ENCODE results near the gene KCNIP4.
A peak's percentile ranks its signal among the peaks of the same experiment; 100 is the strongest.

The KCNIP4 gene

GRCh38 chr4:21680326-21680898 is 268.2 kb downstream of the KCNIP4 start:
- DNase-seq = no peak

- no peak for DNase-seq
Measured at GRCh38 chr4:21678711-21679110, 269.9 kb downstream of the KCNIP4 start.

GRCh38 chr4:21677173-21677572 is 271.4 kb downstream of the KCNIP4 start:
- no peak for DNase-seq

- no peak for DNase-seq
Measured at GRCh38 chr4:21664355-21664754, 284.2 kb downstream of the KCNIP4 start.

- no peak for DNase-seq
Measured at GRCh38 chr4:21656832-21657231, 291.7 kb downstream of the KCNIP4 start.

GRCh38 chr4:21655031-21655430 is 293.5 kb downstream of the KCNIP4 start:
- no peak for DNase-seq

- DNase-seq = no peak
Measured at GRCh38 chr4:21652508-21653231, 295.9 kb downstream of the KCNIP4 start.

- no peak for DNase-seq
Measured at GRCh38 chr4:21649391-21650090, 299.0 kb downstream of the KCNIP4 start.

- no peak for DNase-seq
Measured at GRCh38 chr4:21645776-21646175, 302.8 kb downstream of the KCNIP4 start.

GRCh38 chr4:21641696-21642095 is 306.9 kb downstream of the KCNIP4 start:
- no peak for DNase-seq

GRCh38 chr4:21638171-21638725 is 310.3 kb downstream of the KCNIP4 start:
- no peak for DNase-seq

- no peak for DNase-seq
Measured at GRCh38 chr4:21628916-21629610, 319.5 kb downstream of the KCNIP4 start.

GRCh38 chr4:21628116-21628670 is 320.4 kb downstream of the KCNIP4 start:
- DNase-seq = no peak

- DNase-seq = no peak
Measured at GRCh38 chr4:21625447-21625846, 323.1 kb downstream of the KCNIP4 start.

GRCh38 chr4:21605006-21605405 is 343.6 kb downstream of the KCNIP4 start:
- no peak for DNase-seq

- no peak for DNase-seq
Measured at GRCh38 chr4:21596521-21596920, 352.1 kb downstream of the KCNIP4 start.

GRCh38 chr4:21593671-21594001 is 354.9 kb downstream of the KCNIP4 start:
- no peak for DNase-seq

- no peak for DNase-seq
Measured at GRCh38 chr4:21592970-21593670, 355.5 kb downstream of the KCNIP4 start.

- DNase-seq = no peak
Measured at GRCh38 chr4:21577056-21577455, 371.5 kb downstream of the KCNIP4 start.

- no peak for DNase-seq
Measured at GRCh38 chr4:21571100-21571499, 377.5 kb downstream of the KCNIP4 start.

GRCh38 chr4:21569638-21570037 is 378.9 kb downstream of the KCNIP4 start:
- no peak for DNase-seq

GRCh38 chr4:21555083-21555482 is 393.5 kb downstream of the KCNIP4 start:
- DNase-seq = peak; percentile 71
